Heart right ventricle (tissue), 16 donors: ENCODE measurements around the gene CNTN4. TPM values are rescaled to one million over a fixed set of nuclear protein-coding genes. Genes with fewer than 3 reads are reported as not detected.

Source experiments
- ATAC-seq, 8 donors: fragments of 200-7000 bp; cut with Tn5 transposase; one replicate each; pipeline ENCODE4 v1.9.1; 2020; ENCODE audit warnings: mild to moderate bottlenecking in 8 of 8, moderate library complexity in 8 of 8, moderate number of reproducible peaks in 1 of 8
- DNase-seq, 2 donors: peaks; one replicate each; pipeline ENCODE4 v3.0.0-alpha.2; 2020
- H3K27ac ChIP-seq, 10 donors: fragments of 200-600 bp; sonication (generic) in 2 of 10; one replicate each; pipeline versions ENCODE4 v1.5.0 to v1.8.0; 2020 to 2022; ENCODE audit warnings: mild to moderate bottlenecking in 3 of 10
- H3K27me3 ChIP-seq, 7 donors: fragments of 200-600 bp; one replicate each; pipeline ENCODE4 v1.8.0; 2021 to 2022; ENCODE audit warnings: mild to moderate bottlenecking in 2 of 7
- H3K36me3 ChIP-seq, 9 donors: fragments of 200-600 bp; sonication (generic) in 1 of 9; one replicate each; pipeline versions ENCODE4 v1.5.0 to v1.8.0; 2020 to 2022; ENCODE audit warnings: mild to moderate bottlenecking in 2 of 9
- H3K4me1 ChIP-seq, 9 donors: fragments of 200-600 bp; sonication (generic) in 1 of 9; one replicate each; pipeline versions ENCODE4 v1.5.0 to v1.8.0; 2020 to 2022; ENCODE audit warnings: mild to moderate bottlenecking in 4 of 9
- H3K4me3 ChIP-seq, 10 donors: fragments of 200-600 bp; sonication (generic) in 2 of 10; one replicate each; pipeline versions ENCODE4 v1.5.0 to v1.8.0; 2020 to 2022; ENCODE audit warnings: mild to moderate bottlenecking in 7 of 10, moderate library complexity in 2 of 10
- H3K9me3 ChIP-seq, 11 donors: fragments of 200-600 bp in 10 of 11; sonication (generic) in 2 of 11; one replicate each; pipeline versions ENCODE4 v1.5.0 to v1.8.0; 2013 to 2022; ENCODE audit warnings: mild to moderate bottlenecking in 2 of 11, control low read depth in 1 of 11, moderate library complexity in 1 of 11
- CTCF ChIP-seq, 9 donors: fragments of 200-600 bp; sonication (generic) in 2 of 9; IDR thresholded peaks; one replicate each; pipeline versions ENCODE4 v1.5.0 to v1.8.0; 2021 to 2022; ENCODE audit warnings: antibody characterized with exemption in 9 of 9, mild to moderate bottlenecking in 5 of 9, moderate library complexity in 1 of 9
- WGBS, 2 donors: extraction: QIAGEN DNeasy Blood & Tissue Kit; methylation state at CpG; one replicate each; pipeline ENCODE4 v1.1.7; 2013; ENCODE audit warnings: inconsistent platforms in 1 of 2; 5-methylcytosine and 5-hydroxymethylcytosine counted together
- intact Hi-C, 10 donors: fragments of 100-400 bp; cut with DNase I; formaldehyde crosslinking; loops; one replicate each; pipeline versions ENCODE4 v1.11.1 to v1.14.2; 2022
- polyA plus RNA-seq, 2 donors: library from polyadenylated mRNA; stranded (reverse); fragments of 200-250 nt; gene quantifications; one replicate each; pipeline ENCODE4 v1.2.3, GENCODE V29; 2013
- total RNA-seq, 10 donors: library from RNA; stranded (reverse); fragmentation: NEBNext Ultra II Directional in 3 of 10; extraction: Animal tissue kit (Norgen Biotek cat#: 25700) in 3 of 10; gene quantifications; one replicate each; pipeline versions ENCODE4 v1.2.1 to v1.2.4, GENCODE V29; 2021 to 2023
- donor health status: Arrhythmogenic right ventricular cardiomyopathy.
- donor health status: ischemic (EF 13 %, LVEDD 7.1; RV severe dilation, severe dysfunction).
- donor health status: healthy with polysubstance abuse.
- donor health status: DM: no; HTN: yes; CAD: no.
- donor health status: DM: no; HTN: no; CAD: no.
- donor health status: ischemic (EF 25% LVEDD 6.9; RV normal size, moderate dysfunction).
- donor health status: ischemic (EF 25% LVEDD 5.7; RV mildly dilated, moderate dysfunction).
- donor health status: healthy.
- donor health status: DM: yes; HTN: yes; CAD: no.
- donor health status: Ischemic cardiomyopathy.
- donor health status: ischemic (EF 35%, LVEDD 5.7; RV mildly dilated, moderate dysfunction).
- donor health status: nonischemic (EF 11% LVEDD 7.7; RV severe dilation, severe dysfunction).
- donor health status: DM: yes; HTN: yes; CAD: no.
- donor health status: PGD.
- donor health status: ischemic (EF 29% LVEDD 5.4; RV normal size, mild dysfunction).
- donor health status: nonischemic (EF 23%, LVEDD 6.1; RV moderate dilation, normal function).

Gene CNTN4
- total and polyA plus RNA-seq, 12 donors, result 0.48 to 4.7 (median 2.5) TPM

- no peaks in the 10 kb centered on the region for H3K4me1 ChIP-seq
- DNase-seq (no peak), ATAC-seq (no peak)
- H3K36me3 ChIP-seq, result no peaks in the 10 kb centered on the region
- no peak for TF ChIP-seq CTCF (IDR thresholded peaks at IDR 0.05)
- no peaks in the 10 kb centered on the region for H3K9me3 ChIP-seq
- intact Hi-C loops, result no loop called here
- 75 to 76% methylated on average over 3 of the region's 3 CpGs for WGBS, 2 donors
- H3K4me3 ChIP-seq, result no peak overlapping the region
- no peak overlapping the region for H3K27ac ChIP-seq
- H3K27me3 ChIP-seq, result peaks cover 0 to 4% (median 0%) of the 10 kb centered on the region in 7 donors
Observed at GRCh38 chr3:2198776-2199279, 100.2 kb downstream of the CNTN4 start.

- no peak overlapping the region for H3K4me3 ChIP-seq
- no peaks in the 10 kb centered on the region for H3K36me3 ChIP-seq
- H3K9me3 ChIP-seq, result no peaks in the 10 kb centered on the region
- H3K27me3 ChIP-seq, result no peaks in the 10 kb centered on the region
- 88 to 92% methylated on average over 1 of the region's 1 CpG for WGBS, 2 donors
- ATAC-seq (no peak), DNase-seq (no peak)
- intact Hi-C loops, result no loop called here
- H3K27ac ChIP-seq, result no peak overlapping the region
- no peak for TF ChIP-seq CTCF (IDR thresholded peaks at IDR 0.05)
- H3K4me1 ChIP-seq, result no peaks in the 10 kb centered on the region
Observed at GRCh38 chr3:2204054-2204453, 105.4 kb downstream of the CNTN4 start.

- no peak overlapping the region for H3K27ac ChIP-seq
- DNase-seq, result no peak
- no peak for ATAC-seq
- no peaks in the 10 kb centered on the region for H3K4me1 ChIP-seq
- H3K4me3 ChIP-seq, result no peak overlapping the region
- intact Hi-C loops, result no loop called here
- no peak for TF ChIP-seq CTCF (IDR thresholded peaks at IDR 0.05)
- no peaks in the 10 kb centered on the region for H3K36me3 ChIP-seq
- H3K9me3 ChIP-seq, result no peaks in the 10 kb centered on the region
- H3K27me3 ChIP-seq, result no peaks in the 10 kb centered on the region
- 78 to 83% methylated on average over 2 of the region's 2 CpGs for WGBS, 2 donors
Observed at GRCh38 chr3:2205692-2206091, 107.0 kb downstream of the CNTN4 start.

GRCh38 chr3:2206536-2206935, 107.9 kb downstream of the CNTN4 start:
- Histone ChIP-seq H3K4me1 (no peaks in the 10 kb centered on the region), H3K36me3 (no peaks in the 10 kb centered on the region), H3K4me3 (no peak overlapping the region), H3K9me3 (no peaks in the 10 kb centered on the region), H3K27ac (no peak overlapping the region), H3K27me3 (no peaks in the 10 kb centered on the region)
- no peak for ATAC-seq
- WGBS, 2 donors, result 82 to 88% methylated on average over 4 of the region's 4 CpGs
- no peak for TF ChIP-seq CTCF (IDR thresholded peaks at IDR 0.05)
- intact Hi-C loops, result no loop called here
- DNase-seq, result no peak
